HEK293 (cell line): ENCODE measurements around the gene RASGEF1B.

Experiments used
- GLI2 ChIP-seq: fragments of 450-650 bp; formaldehyde crosslinking; IDR thresholded peaks from 2 replicates; pipeline ENCODE4; 2017; ENCODE audit warnings: missing biosample characterization, missing genetic modification characterization, low read depth, borderline replicate concordance
- IKZF3 ChIP-seq: fragments of 450-650 bp; IDR thresholded peaks from 2 replicates; pipeline ENCODE4 v1.5.0; 2018; ENCODE audit warnings: missing biosample characterization, mild to moderate bottlenecking, missing genetic modification characterization, moderate library complexity
- KLF1 ChIP-seq: fragments of 450-650 bp; formaldehyde crosslinking; IDR thresholded peaks from 2 replicates; pipeline ENCODE4 v1.5.1; 2016; ENCODE audit warnings: missing biosample characterization, missing genetic modification characterization
- KLF7 ChIP-seq: fragments of 450-650 bp; formaldehyde crosslinking; IDR thresholded peaks from 2 replicates; pipeline ENCODE4 v1.5.1; 2016; ENCODE audit warnings: missing biosample characterization, missing genetic modification characterization, borderline replicate concordance
- YY1 ChIP-seq: fragments of 450-650 bp; formaldehyde crosslinking; IDR thresholded peaks from 2 replicates; pipeline ENCODE4 v1.5.1; 2018; ENCODE audit warnings: missing biosample characterization, missing genetic modification characterization
- ZBTB48 ChIP-seq: fragments of 450-650 bp; formaldehyde crosslinking; IDR thresholded peaks from 2 replicates; pipeline ENCODE4 v1.5.1; 2016; ENCODE audit warnings: missing biosample characterization, missing genetic modification characterization
- ZBTB7A ChIP-seq: fragments of 450-650 bp; formaldehyde crosslinking; IDR thresholded peaks from 2 replicates; pipeline ENCODE4 v1.5.1; 2016; ENCODE audit warnings: low read depth, missing biosample characterization, missing genetic modification characterization
- ZFP37 ChIP-seq: fragments of 450-650 bp; formaldehyde crosslinking; IDR thresholded peaks from 2 replicates; pipeline ENCODE4 v1.5.1; 2016; ENCODE audit warnings: missing biosample characterization, missing genetic modification characterization
- ZFP69B ChIP-seq: fragments of 450-650 bp; formaldehyde crosslinking; IDR thresholded peaks from 2 replicates; pipeline ENCODE4 v1.5.1; 2016; ENCODE audit warnings: missing biosample characterization, missing genetic modification characterization
- ZNF10 ChIP-seq: fragments of 450-650 bp; formaldehyde crosslinking; IDR thresholded peaks from 2 replicates; pipeline ENCODE4 v1.5.1; 2017; ENCODE audit warnings: missing biosample characterization, missing genetic modification characterization
- ZNF140 ChIP-seq: fragments of 450-650 bp; formaldehyde crosslinking; IDR thresholded peaks from 2 replicates; pipeline ENCODE4 v1.5.1; 2016; ENCODE audit warnings: missing biosample characterization, missing genetic modification characterization
- ZNF16 ChIP-seq: fragments of 450-650 bp; formaldehyde crosslinking; IDR thresholded peaks from 2 replicates; pipeline ENCODE4 v1.5.1; 2016; ENCODE audit warnings: low read depth, missing biosample characterization, missing genetic modification characterization
- ZNF202 ChIP-seq: fragments of 450-650 bp; formaldehyde crosslinking; IDR thresholded peaks from 2 replicates; pipeline ENCODE4 v1.5.1; 2016; ENCODE audit warnings: missing biosample characterization, missing genetic modification characterization, borderline replicate concordance
- ZNF223 ChIP-seq: fragments of 450-650 bp; formaldehyde crosslinking; IDR thresholded peaks from 2 replicates; pipeline ENCODE4 v1.5.1; 2016; ENCODE audit warnings: missing biosample characterization, missing genetic modification characterization
- ZNF239 ChIP-seq: fragments of 450-650 bp; formaldehyde crosslinking; IDR thresholded peaks from 2 replicates; pipeline ENCODE4 v1.5.1; 2016; ENCODE audit warnings: missing biosample characterization, missing genetic modification characterization
- ZNF266 ChIP-seq: fragments of 450-650 bp; formaldehyde crosslinking; IDR thresholded peaks from 2 replicates; pipeline ENCODE4 v1.5.1; 2016; ENCODE audit warnings: missing biosample characterization, missing genetic modification characterization, low read depth
- ZNF274 ChIP-seq, 2 experiments: fragments of 200-500 bp in 1 of 2; fragments of 450-650 bp in 1 of 2; sonication (Bioruptor generic) in 1 of 2; formaldehyde crosslinking in 1 of 2; IDR thresholded peaks; 2 replicates each; pipeline versions ENCODE4 v1.5.1 to v1.6.1; 2014 to 2016; ENCODE audit warnings: borderline replicate concordance in 1 of 2, inconsistent platforms in 1 of 2, low read length in 1 of 2, missing biosample characterization in 1 of 2, missing genetic modification characterization in 1 of 2
- ZNF335 ChIP-seq: fragments of 450-650 bp; formaldehyde crosslinking; conservative IDR thresholded peaks from 2 replicates; pipeline ENCODE4 v1.5.1; 2016; ENCODE audit warnings: missing biosample characterization, missing genetic modification characterization
- ZNF341 ChIP-seq: fragments of 450-650 bp; formaldehyde crosslinking; IDR thresholded peaks from 2 replicates; pipeline ENCODE4; 2016; ENCODE audit warnings: low read depth, missing biosample characterization, missing genetic modification characterization
- ZNF366 ChIP-seq: fragments of 450-650 bp; formaldehyde crosslinking; conservative IDR thresholded peaks from 2 replicates; pipeline ENCODE4 v1.5.1; 2016; ENCODE audit warnings: missing biosample characterization, missing genetic modification characterization
- ZNF391 ChIP-seq: fragments of 450-650 bp; formaldehyde crosslinking; IDR thresholded peaks from 2 replicates; pipeline ENCODE4 v1.5.1; 2016; ENCODE audit warnings: low read depth, missing biosample characterization, missing genetic modification characterization, borderline replicate concordance
- ZNF426 ChIP-seq: fragments of 450-650 bp; formaldehyde crosslinking; IDR thresholded peaks from 2 replicates; pipeline ENCODE4 v1.5.1; 2017; ENCODE audit warnings: missing biosample characterization, missing genetic modification characterization, mild to moderate bottlenecking, inconsistent platforms, moderate library complexity
- ZNF473 ChIP-seq: fragments of 450-650 bp; formaldehyde crosslinking; IDR thresholded peaks from 2 replicates; pipeline ENCODE4 v1.5.1; 2017; ENCODE audit warnings: missing biosample characterization, missing genetic modification characterization
- ZNF529 ChIP-seq: fragments of 450-650 bp; formaldehyde crosslinking; IDR thresholded peaks from 2 replicates; pipeline ENCODE4 v1.5.1; 2017; ENCODE audit warnings: missing genetic modification characterization, missing biosample characterization; ENCODE audit not compliant: insufficient replicate concordance
- ZNF654 ChIP-seq: fragments of 450-650 bp; formaldehyde crosslinking; IDR thresholded peaks from 2 replicates; pipeline ENCODE4 v1.5.1; 2016; ENCODE audit warnings: low read depth, missing biosample characterization, missing genetic modification characterization
- ZNF660 ChIP-seq: fragments of 450-650 bp; IDR thresholded peaks from 2 replicates; pipeline ENCODE4 v1.5.1; 2018; ENCODE audit warnings: missing biosample characterization, mild to moderate bottlenecking, missing genetic modification characterization
- ZNF747 ChIP-seq: fragments of 450-650 bp; formaldehyde crosslinking; IDR thresholded peaks from 2 replicates; pipeline ENCODE4 v1.5.1; 2016; ENCODE audit warnings: missing biosample characterization, missing genetic modification characterization
- ZSCAN30 ChIP-seq: fragments of 450-650 bp; IDR thresholded peaks from 2 replicates; pipeline ENCODE4 v1.5.1; 2018; ENCODE audit warnings: missing biosample characterization, mild to moderate bottlenecking, missing genetic modification characterization, moderate library complexity
- TF ChIP-seq, protein P1 (sequence below): fragments of 450-650 bp; formaldehyde crosslinking; IDR thresholded peaks from 2 replicates; pipeline ENCODE4 v1.5.1; 2017; ENCODE audit warnings: missing biosample characterization, missing genetic modification characterization
- TF ChIP-seq, protein P2 (sequence below): fragments of 450-650 bp; formaldehyde crosslinking; IDR thresholded peaks from 2 replicates; pipeline ENCODE4 v1.5.1; 2016; ENCODE audit warnings: missing biosample characterization, missing genetic modification characterization
- TF ChIP-seq, protein P3 (sequence below): fragments of 450-650 bp; IDR thresholded peaks from 2 replicates; pipeline ENCODE4 v1.5.1; 2018; ENCODE audit warnings: missing biosample characterization, mild to moderate bottlenecking, missing genetic modification characterization
- TF ChIP-seq, protein P4 (sequence below): fragments of 450-650 bp; formaldehyde crosslinking; IDR thresholded peaks from 2 replicates; pipeline ENCODE4 v1.5.1; 2016; ENCODE audit warnings: missing biosample characterization, missing genetic modification characterization, borderline replicate concordance

RASGEF1B gene

DNA sequence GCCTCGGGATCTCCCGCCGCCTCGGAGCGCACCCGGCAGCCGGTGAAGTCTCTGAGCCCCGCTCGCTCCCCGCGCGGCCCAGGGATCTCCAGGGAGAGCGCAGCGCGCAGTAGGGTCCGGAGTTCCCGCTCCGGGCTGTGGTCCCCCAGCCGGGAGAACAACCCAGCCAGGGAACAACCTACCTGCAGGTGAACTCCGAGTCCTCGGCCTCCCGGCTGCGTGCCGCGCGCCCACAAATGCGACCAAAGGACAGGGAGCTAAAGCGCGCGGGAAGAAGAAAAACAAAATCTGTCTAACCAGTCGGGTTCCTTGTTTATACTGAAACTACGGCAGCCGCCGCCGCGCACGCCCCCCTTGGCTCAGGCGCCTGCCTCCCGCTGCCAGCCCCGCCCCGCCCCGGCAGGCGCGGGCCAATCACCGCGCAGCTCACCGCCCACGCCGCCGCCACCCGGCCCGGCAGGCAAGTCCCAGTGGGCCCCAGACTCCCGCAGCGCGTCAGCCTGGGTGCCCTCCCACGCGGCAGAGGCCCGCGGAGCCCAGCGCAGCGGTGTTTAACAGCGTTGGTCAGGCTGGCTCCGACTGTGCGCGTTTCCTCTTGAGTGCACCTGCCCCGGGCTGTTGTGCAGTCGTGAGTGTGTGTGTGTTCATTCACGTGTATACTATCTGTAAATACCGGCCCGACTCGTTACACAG is at the start of gene RASGEF1B (continued):
- TF ChIP-seq, protein P1, sequence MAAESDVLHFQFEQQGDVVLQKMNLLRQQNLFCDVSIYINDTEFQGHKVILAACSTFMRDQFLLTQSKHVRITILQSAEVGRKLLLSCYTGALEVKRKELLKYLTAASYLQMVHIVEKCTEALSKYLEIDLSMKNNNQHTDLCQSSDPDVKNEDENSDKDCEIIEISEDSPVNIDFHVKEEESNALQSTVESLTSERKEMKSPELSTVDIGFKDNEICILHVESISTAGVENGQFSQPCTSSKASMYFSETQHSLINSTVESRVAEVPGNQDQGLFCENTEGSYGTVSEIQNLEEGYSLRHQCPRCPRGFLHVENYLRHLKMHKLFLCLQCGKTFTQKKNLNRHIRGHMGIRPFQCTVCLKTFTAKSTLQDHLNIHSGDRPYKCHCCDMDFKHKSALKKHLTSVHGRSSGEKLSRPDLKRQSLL (tag by site-specific recombination), result peak; percentile 87; the same call in 1 of the 2 replicates
- no peak for TF ChIP-seq ZNF529 (tag by site-specific recombination)
- peak; percentile 26; the same call in 1 of the 2 replicates for TF ChIP-seq ZNF341 (tag by site-specific recombination)
- TF ChIP-seq ZNF140 (tag by site-specific recombination), result no peak
- TF ChIP-seq ZNF366 (tag by site-specific recombination), result no peak
- no peak for TF ChIP-seq ZNF10 (tag by site-specific recombination)
- TF ChIP-seq ZNF391 (tag by site-specific recombination), result no peak
- no peak for TF ChIP-seq ZNF274 (IDR thresholded peaks at IDR 0.05; ENCODE audit: low read length)
- TF ChIP-seq ZNF274 (tag by site-specific recombination; IDR thresholded peaks at IDR 0.05; ENCODE audit: borderline replicate concordance), result no peak
- TF ChIP-seq ZNF239 (tag by site-specific recombination), result no peak
- TF ChIP-seq ZNF654 (tag by site-specific recombination), result no peak
- no peak for TF ChIP-seq ZNF202 (tag by site-specific recombination)
- TF ChIP-seq ZNF335 (tag by site-specific recombination), result peak; percentile 77
- TF ChIP-seq ZNF426 (tag by site-specific recombination), result no peak
- TF ChIP-seq ZNF266 (tag by site-specific recombination), result no peak
- no peak for TF ChIP-seq ZNF223
- 0 out of 2 replicates have a peak, but pooled peaks have one; percentile 27 for TF ChIP-seq IKZF3 (tag by site-specific recombination)
- peak; percentile 85 for TF ChIP-seq ZBTB48 (tag by site-specific recombination)
- TF ChIP-seq ZSCAN30 (tag by site-specific recombination), result peak; percentile 19; the same call in 1 of the 2 replicates
- TF ChIP-seq ZNF473, result no peak
- no peak for TF ChIP-seq GLI2
- peak; percentile 93 for TF ChIP-seq ZFP69B
- TF ChIP-seq ZNF747 (tag by site-specific recombination), result no peak
- TF ChIP-seq YY1 (tag by site-specific recombination), result no peak
- TF ChIP-seq, protein P2, sequence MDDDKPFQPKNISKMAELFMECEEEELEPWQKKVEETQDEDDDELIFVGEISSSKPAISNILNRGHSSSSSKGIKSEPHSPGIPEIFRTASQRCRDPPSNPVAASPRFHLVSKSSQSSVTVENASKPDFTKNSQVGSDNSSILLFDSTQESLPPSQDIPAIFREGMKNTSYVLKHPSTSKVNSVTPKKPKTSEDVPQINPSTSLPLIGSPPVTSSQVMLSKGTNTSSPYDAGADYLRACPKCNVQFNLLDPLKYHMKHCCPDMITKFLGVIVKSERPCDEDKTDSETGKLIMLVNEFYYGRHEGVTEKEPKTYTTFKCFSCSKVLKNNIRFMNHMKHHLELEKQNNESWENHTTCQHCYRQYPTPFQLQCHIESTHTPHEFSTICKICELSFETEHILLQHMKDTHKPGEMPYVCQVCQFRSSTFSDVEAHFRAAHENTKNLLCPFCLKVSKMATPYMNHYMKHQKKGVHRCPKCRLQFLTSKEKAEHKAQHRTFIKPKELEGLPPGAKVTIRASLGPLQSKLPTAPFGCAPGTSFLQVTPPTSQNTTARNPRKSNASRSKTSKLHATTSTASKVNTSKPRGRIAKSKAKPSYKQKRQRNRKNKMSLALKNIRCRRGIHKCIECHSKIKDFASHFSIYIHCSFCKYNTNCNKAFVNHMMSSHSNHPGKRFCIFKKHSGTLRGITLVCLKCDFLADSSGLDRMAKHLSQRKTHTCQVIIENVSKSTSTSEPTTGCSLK (tag by site-specific recombination), result no peak
- TF ChIP-seq, protein P3, sequence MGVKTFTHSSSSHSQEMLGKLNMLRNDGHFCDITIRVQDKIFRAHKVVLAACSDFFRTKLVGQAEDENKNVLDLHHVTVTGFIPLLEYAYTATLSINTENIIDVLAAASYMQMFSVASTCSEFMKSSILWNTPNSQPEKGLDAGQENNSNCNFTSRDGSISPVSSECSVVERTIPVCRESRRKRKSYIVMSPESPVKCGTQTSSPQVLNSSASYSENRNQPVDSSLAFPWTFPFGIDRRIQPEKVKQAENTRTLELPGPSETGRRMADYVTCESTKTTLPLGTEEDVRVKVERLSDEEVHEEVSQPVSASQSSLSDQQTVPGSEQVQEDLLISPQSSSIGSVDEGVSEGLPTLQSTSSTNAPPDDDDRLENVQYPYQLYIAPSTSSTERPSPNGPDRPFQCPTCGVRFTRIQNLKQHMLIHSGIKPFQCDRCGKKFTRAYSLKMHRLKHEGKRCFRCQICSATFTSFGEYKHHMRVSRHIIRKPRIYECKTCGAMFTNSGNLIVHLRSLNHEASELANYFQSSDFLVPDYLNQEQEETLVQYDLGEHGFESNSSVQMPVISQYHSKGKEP (tag by site-specific recombination), result no peak
- TF ChIP-seq, protein P4, sequence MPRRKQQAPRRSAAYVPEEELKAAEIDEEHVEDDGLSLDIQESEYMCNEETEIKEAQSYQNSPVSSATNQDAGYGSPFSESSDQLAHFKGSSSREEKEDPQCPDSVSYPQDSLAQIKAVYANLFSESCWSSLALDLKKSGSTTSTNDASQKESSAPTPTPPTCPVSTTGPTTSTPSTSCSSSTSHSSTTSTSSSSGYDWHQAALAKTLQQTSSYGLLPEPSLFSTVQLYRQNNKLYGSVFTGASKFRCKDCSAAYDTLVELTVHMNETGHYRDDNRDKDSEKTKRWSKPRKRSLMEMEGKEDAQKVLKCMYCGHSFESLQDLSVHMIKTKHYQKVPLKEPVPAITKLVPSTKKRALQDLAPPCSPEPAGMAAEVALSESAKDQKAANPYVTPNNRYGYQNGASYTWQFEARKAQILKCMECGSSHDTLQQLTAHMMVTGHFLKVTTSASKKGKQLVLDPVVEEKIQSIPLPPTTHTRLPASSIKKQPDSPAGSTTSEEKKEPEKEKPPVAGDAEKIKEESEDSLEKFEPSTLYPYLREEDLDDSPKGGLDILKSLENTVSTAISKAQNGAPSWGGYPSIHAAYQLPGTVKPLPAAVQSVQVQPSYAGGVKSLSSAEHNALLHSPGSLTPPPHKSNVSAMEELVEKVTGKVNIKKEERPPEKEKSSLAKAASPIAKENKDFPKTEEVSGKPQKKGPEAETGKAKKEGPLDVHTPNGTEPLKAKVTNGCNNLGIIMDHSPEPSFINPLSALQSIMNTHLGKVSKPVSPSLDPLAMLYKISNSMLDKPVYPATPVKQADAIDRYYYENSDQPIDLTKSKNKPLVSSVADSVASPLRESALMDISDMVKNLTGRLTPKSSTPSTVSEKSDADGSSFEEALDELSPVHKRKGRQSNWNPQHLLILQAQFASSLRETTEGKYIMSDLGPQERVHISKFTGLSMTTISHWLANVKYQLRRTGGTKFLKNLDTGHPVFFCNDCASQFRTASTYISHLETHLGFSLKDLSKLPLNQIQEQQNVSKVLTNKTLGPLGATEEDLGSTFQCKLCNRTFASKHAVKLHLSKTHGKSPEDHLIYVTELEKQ, result no peak
- no peak for TF ChIP-seq ZBTB7A (tag by site-specific recombination)
- no peak for TF ChIP-seq ZFP37
- no peak for TF ChIP-seq ZNF16 (tag by site-specific recombination)
- TF ChIP-seq KLF7 (tag by site-specific recombination), result no peak
- no peak for TF ChIP-seq KLF1 (tag by site-specific recombination)
- peak; percentile 55; the same call in 1 of the 2 replicates for TF ChIP-seq ZNF660 (tag by site-specific recombination)
